Glutamatergic neuron (in vitro differentiated cells): Measurements from ENCODE around the gene TREM2. TPM values are rescaled to one million over a fixed set of nuclear protein-coding genes. Genes with fewer than 3 reads are reported as not detected.

Experiments
- DNase-seq: peaks from one replicate; pipeline ENCODE4 v3.0.0; 2022
- H3K27ac Mint-ChIP-seq: one replicate; pipeline ENCODE4 v1.8.0; 2020; ENCODE audit warnings: mild to moderate bottlenecking, mixed read lengths, inconsistent platforms; ENCODE audit not compliant: unreplicated experiment
- H3K27me3 Mint-ChIP-seq: one replicate; pipeline ENCODE4 v1.8.0; 2020; ENCODE audit warnings: mild to moderate bottlenecking, moderate library complexity, mixed read lengths, inconsistent platforms; ENCODE audit not compliant: unreplicated experiment
- H3K36me3 Mint-ChIP-seq: one replicate; pipeline ENCODE4 v1.8.0; 2020; ENCODE audit warnings: mild to moderate bottlenecking, mixed read lengths, inconsistent platforms; ENCODE audit not compliant: unreplicated experiment
- H3K4me1 Mint-ChIP-seq: one replicate; pipeline ENCODE4 v1.8.0; 2020; ENCODE audit warnings: mild to moderate bottlenecking, low read depth, mixed read lengths, inconsistent platforms; ENCODE audit not compliant: unreplicated experiment
- H3K4me3 Mint-ChIP-seq: one replicate; pipeline ENCODE4 v1.8.0; 2020; ENCODE audit warnings: mild to moderate bottlenecking, mixed read lengths, inconsistent platforms; ENCODE audit not compliant: unreplicated experiment
- H3K9me3 Mint-ChIP-seq: one replicate; pipeline ENCODE4 v1.8.0; 2020; ENCODE audit warnings: mild to moderate bottlenecking, moderate library complexity, mixed read lengths, inconsistent platforms; ENCODE audit not compliant: unreplicated experiment
- total RNA-seq: library from RNA; stranded (reverse); fragmentation: NEBNext Ultra II Directional; extraction: Animal tissue kit (Norgen Biotek cat#: 25700); gene quantifications from one replicate; pipeline ENCODE4 v1.2.1, GENCODE V29; 2021; ENCODE audit not compliant: unreplicated experiment
- TF ChIP-seq, protein P1 (sequence below): fragments of 200-600 bp; sonication (generic); IDR thresholded peaks from one replicate; pipeline ENCODE4 v1.5.0; 2021; ENCODE audit not compliant: partially characterized antibody, unreplicated experiment

Gene TREM2
- total RNA-seq, 1 donor from 2014 or later: not detected

DNA sequence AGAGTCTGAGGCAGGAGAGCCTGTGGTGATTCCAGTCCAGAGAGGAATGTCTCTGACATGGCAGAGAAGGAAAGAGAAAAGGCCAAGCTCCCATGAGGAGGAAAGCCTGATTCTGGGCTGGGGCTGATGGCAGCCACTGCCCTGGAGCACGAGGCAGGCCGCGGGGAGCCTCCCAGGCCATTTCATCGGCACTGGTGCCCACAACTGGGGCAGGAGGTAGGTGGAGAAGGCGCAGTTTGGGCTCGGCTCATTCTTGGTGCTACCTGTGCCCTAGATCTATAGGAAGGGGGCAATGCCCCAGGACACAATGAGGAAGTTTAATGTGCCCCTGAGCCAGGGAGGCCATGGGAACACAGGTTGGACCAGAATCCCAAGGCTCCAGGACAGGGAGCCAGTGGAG lies 6.1 kb downstream of the TREM2 start:
- no peaks in the 10 kb centered on the region for H3K36me3 Mint-ChIP-seq
- H3K4me3 Mint-ChIP-seq: no peak overlapping the region
- no peaks in the 10 kb centered on the region for H3K4me1 Mint-ChIP-seq
- peaks cover 4% of the 10 kb centered on the region for H3K27me3 Mint-ChIP-seq
- no peak overlapping the region for H3K27ac Mint-ChIP-seq
- H3K9me3 Mint-ChIP-seq: peaks cover 4% of the 10 kb centered on the region
- DNase-seq: no peak
- TF ChIP-seq, protein P1, sequence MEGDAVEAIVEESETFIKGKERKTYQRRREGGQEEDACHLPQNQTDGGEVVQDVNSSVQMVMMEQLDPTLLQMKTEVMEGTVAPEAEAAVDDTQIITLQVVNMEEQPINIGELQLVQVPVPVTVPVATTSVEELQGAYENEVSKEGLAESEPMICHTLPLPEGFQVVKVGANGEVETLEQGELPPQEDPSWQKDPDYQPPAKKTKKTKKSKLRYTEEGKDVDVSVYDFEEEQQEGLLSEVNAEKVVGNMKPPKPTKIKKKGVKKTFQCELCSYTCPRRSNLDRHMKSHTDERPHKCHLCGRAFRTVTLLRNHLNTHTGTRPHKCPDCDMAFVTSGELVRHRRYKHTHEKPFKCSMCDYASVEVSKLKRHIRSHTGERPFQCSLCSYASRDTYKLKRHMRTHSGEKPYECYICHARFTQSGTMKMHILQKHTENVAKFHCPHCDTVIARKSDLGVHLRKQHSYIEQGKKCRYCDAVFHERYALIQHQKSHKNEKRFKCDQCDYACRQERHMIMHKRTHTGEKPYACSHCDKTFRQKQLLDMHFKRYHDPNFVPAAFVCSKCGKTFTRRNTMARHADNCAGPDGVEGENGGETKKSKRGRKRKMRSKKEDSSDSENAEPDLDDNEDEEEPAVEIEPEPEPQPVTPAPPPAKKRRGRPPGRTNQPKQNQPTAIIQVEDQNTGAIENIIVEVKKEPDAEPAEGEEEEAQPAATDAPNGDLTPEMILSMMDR: no peak

DNA sequence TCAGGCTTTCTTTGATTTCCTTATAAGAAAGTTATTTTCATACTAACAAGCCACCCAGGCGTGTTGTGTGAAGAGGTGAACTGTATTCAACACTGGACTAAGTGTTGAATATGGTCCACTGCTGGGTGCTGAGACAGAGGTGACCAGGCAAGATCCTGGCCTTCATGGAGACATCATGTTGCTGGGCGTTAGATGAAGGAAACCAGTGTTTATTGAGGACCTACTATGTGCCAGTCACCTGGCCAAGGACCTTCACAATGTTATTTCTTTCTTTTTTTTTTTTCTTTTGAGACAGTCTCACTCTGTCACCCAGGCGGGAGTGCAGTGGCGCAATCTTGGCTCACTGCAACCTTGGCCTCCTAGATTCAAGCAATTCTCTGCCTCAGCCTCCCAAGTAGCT lies 6.9 kb downstream of the TREM2 start:
- Mint-ChIP-seq H3K4me1 (no peaks in the 10 kb centered on the region), H3K4me3 (no peak overlapping the region), H3K36me3 (no peaks in the 10 kb centered on the region), H3K27ac (no peak overlapping the region), H3K27me3 (peaks cover 10% of the 10 kb centered on the region), H3K9me3 (peaks cover 4% of the 10 kb centered on the region)
- TF ChIP-seq, protein P1: no peak
- no peak for DNase-seq

DNA sequence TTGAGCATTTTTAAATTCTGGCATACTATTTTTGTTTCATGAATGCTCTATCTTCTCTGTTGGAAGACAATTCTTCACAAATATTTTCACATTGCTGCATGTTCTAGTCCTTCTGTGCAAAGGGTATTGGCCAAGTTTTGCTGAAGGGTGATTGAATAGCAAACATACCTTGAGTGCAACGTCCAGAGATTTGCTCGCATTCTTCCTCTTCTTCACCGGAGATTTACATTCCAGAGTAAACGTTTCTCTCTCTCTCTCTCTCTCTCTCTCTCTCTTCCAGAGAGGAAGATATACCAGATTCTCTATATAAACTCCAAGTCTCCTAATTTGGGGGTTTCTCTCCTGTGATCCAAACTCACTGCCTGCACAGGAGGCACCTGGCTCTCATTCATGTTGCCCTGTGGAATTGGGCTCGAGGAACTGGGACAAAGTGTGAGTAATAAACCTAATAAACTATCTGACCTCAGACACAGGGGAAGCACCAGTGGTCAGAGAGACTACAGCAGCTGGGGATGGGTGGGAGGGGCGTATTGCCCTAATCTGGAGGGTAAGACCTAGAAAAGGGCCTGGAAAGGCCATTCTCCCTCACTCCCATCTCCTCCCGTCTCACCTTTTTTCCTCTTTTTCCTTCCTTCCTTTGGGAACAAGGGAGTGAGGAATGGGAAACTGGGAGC lies 7.6 kb downstream of the TREM2 start:
- H3K4me3 Mint-ChIP-seq: no peak overlapping the region
- H3K36me3 Mint-ChIP-seq: no peaks in the 10 kb centered on the region
- no peak for DNase-seq
- H3K4me1 Mint-ChIP-seq: no peaks in the 10 kb centered on the region
- H3K27me3 Mint-ChIP-seq: peaks cover 10% of the 10 kb centered on the region
- peaks cover 4% of the 10 kb centered on the region for H3K9me3 Mint-ChIP-seq
- TF ChIP-seq, protein P1: no peak
- no peak overlapping the region for H3K27ac Mint-ChIP-seq

DNA sequence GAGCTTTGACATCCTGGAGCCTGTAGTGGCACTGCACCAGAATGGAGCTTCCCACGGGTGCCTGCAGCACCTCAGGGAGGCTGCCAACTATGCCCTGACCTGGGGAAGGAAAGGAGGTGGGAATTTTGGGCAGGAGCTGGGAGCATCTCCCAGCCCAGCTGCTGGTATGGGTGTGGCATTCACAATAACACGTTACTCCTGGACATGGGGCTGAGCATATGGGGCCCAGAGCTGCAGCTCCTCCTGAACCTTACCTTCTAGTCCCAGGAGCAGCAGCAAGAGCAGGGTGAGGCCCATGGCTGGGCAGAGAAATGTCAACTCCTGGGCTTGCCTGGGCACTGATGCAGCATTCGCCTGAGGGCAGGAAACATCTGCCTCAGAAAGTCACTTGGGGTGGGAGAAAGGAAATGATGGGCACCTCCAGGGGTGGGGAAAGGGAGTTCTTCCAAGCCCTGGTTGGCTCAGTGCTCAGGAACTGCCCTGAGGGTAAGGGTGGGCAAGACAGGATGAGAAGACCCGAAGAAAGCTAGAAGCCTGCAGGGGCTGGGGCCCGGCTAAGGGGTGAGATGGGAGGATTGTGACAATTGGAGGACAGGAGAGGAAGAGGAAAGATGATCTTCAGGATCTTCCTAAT lies 8.8 kb downstream of the TREM2 start, which contains the start of gene TREML1:
TSS of gene TREML1 (minus strand) at position 356 of the 634 bp plus-strand sequence. CDS start at position 297, 59 bp downstream.
- Mint-ChIP-seq H3K4me1 (no peaks in the 10 kb centered on the region), H3K36me3 (no peaks in the 10 kb centered on the region), H3K9me3 (peaks cover 4% of the 10 kb centered on the region), H3K27me3 (peaks cover 11% of the 10 kb centered on the region), H3K27ac (no peak within 1 kb of the TSS), H3K4me3 (no peak within 1 kb of the TSS)
- TF ChIP-seq, protein P1: no peak
- no peak for DNase-seq

DNA sequence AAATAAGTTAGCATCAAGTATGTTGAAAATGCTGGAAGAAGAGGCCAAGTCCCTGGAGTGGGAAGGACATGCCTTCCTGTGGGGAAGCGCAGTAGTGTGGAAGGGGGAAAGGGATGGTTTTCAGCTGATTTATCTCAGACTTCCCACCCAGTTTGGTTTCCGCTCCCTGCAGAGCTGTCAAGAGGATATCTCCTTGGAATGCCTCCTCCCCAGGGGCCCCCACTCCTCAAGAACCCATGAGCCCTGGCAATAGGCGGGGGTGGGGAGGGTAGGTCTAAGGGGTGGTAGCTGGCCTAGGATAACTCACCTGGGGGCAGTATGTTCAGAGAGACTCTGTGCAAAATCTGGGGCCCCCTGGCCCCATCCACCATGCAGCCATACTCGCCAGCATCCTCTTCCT lies 9.5 kb downstream of the TREM2 start:
- H3K4me1 Mint-ChIP-seq: no peaks in the 10 kb centered on the region

More for the DNA sequence above, 9.5 kb downstream of the TREM2 start:
- TF ChIP-seq, protein P1: no peak
- Mint-ChIP-seq H3K36me3 (no peaks in the 10 kb centered on the region), H3K27ac (no peak overlapping the region), H3K27me3 (peaks cover 11% of the 10 kb centered on the region), H3K9me3 (peaks cover 4% of the 10 kb centered on the region), H3K4me3 (no peak overlapping the region)
- no peak for DNase-seq
